ENCODE data around the gene MKNK2.

Gene MKNK2

GRCh38 chr19:2050991-2051772 lies at the start of gene MKNK2:
MKNK2 (minus strand) TSS chr19:2051244; CDS start chr19:2050851, 393 bp downstream.
- no peaks in the 10 kb centered on the region for H3K9me3 ChIP-seq
- H3K27me3 ChIP-seq = no peaks in the 10 kb centered on the region
- peaks cover 49 to 58% of the 10 kb centered on the region in 2 experiments for H3K4me1 ChIP-seq (ENCODE audit: control insufficient read depth in 1 of 2, insufficient read depth in 1 of 2, low read depth in 1 of 2, low read length in 1 of 2)
- H3K27ac ChIP-seq = peak within 1 kb of the TSS; percentile 97
- peak within 1 kb of the TSS; percentile 80 to 86 for H3K4me3 ChIP-seq (ENCODE audit: low read depth in 1 of 2, low read length in 1 of 2)
- TF ChIP-seq CTCF (IDR thresholded peaks at IDR 0.05) = peak; percentile 84
- peaks cover 36% of the 10 kb centered on the region for H3K36me3 ChIP-seq

GRCh38 chr19:2100719-2101061 lies 49.6 kb upstream of the MKNK2 start:
- peaks cover 11 to 20% of the 10 kb centered on the region in 2 experiments for H3K4me1 ChIP-seq (ENCODE audit: control insufficient read depth in 1 of 2, insufficient read depth in 1 of 2, low read depth in 1 of 2, low read length in 1 of 2)
- H3K27me3 ChIP-seq = no peaks in the 10 kb centered on the region
- H3K9me3 ChIP-seq = no peaks in the 10 kb centered on the region
- H3K4me3 ChIP-seq (ENCODE audit: low read depth in 1 of 2, low read length in 1 of 2) = no peak overlapping the region
- no peak overlapping the region for H3K27ac ChIP-seq
- TF ChIP-seq CTCF (IDR thresholded peaks at IDR 0.05) = no peak
- peaks cover 44% of the 10 kb centered on the region for H3K36me3 ChIP-seq

- H3K27ac ChIP-seq = no peak overlapping the region
- no peaks in the 10 kb centered on the region for H3K9me3 ChIP-seq
- TF ChIP-seq CTCF (IDR thresholded peaks at IDR 0.05) = no peak
- H3K36me3 ChIP-seq = peaks cover 40% of the 10 kb centered on the region
- peaks cover 15 to 20% of the 10 kb centered on the region in 2 experiments for H3K4me1 ChIP-seq (ENCODE audit: control insufficient read depth in 1 of 2, insufficient read depth in 1 of 2, low read depth in 1 of 2, low read length in 1 of 2)
- H3K4me3 ChIP-seq (ENCODE audit: low read depth in 1 of 2, low read length in 1 of 2) = no peak overlapping the region
- H3K27me3 ChIP-seq = no peaks in the 10 kb centered on the region
Measured at GRCh38 chr19:2099937-2100718, 49.1 kb upstream of the MKNK2 start.

GRCh38 chr19:2099054-2099501 lies 48.0 kb upstream of the MKNK2 start:
- no peaks in the 10 kb centered on the region for H3K9me3 ChIP-seq
- peaks cover 38% of the 10 kb centered on the region for H3K36me3 ChIP-seq
- H3K27ac ChIP-seq = no peak overlapping the region
- H3K27me3 ChIP-seq = no peaks in the 10 kb centered on the region
- peaks cover 25 to 30% of the 10 kb centered on the region in 2 experiments for H3K4me1 ChIP-seq (ENCODE audit: control insufficient read depth in 1 of 2, insufficient read depth in 1 of 2, low read depth in 1 of 2, low read length in 1 of 2)
- H3K4me3 ChIP-seq (ENCODE audit: low read depth in 1 of 2, low read length in 1 of 2) = no peak overlapping the region
- TF ChIP-seq CTCF (IDR thresholded peaks at IDR 0.05) = no peak

GRCh38 chr19:2097886-2098327 lies 46.9 kb upstream of the MKNK2 start:
- Histone ChIP-seq H3K27me3 (no peaks in the 10 kb centered on the region), H3K4me1 (ENCODE audit: control insufficient read depth in 1 of 2, insufficient read depth in 1 of 2, low read depth in 1 of 2, low read length in 1 of 2) (peaks cover 36 to 40% of the 10 kb centered on the region in 2 experiments), H3K4me3 (ENCODE audit: low read depth in 1 of 2, low read length in 1 of 2) (no peak overlapping the region), H3K36me3 (peaks cover 40% of the 10 kb centered on the region), H3K27ac (peak overlapping the region; percentile 100), H3K9me3 (no peaks in the 10 kb centered on the region)
- no peak for TF ChIP-seq CTCF (IDR thresholded peaks at IDR 0.05)

Measured in neutrophil (primary cell).